ENCODE results near the gene MRPL21.

The MRPL21 gene

DNA sequence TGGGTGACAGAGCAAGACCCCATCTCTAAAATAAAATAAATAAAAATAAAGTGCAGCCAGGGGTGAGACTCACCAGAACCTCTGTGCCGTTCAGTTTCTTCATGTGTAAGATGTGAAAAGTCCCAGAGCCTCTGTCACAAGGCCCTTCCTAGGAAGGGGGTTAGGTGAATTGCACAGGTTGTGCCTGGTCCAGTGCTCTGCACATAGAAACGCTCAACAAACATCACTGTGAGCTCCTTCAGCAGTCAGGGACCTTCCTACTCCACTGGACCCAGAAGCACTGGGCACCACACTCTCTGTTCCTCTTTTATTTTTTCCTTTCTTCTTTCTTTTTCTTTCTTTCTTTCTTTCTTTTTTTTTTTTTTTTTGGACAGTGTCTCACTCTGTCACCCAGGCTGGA, 22.3 kb downstream of the MRPL21 start:
- no peaks in the 10 kb centered on the region for H3K79me2 ChIP-seq (ENCODE audit: low read length)
- H3K27me3 ChIP-seq (replicated peaks; ENCODE audit: insufficient read depth, low read length), result no peaks in the 10 kb centered on the region
- no peaks in the 10 kb centered on the region for H3F3A ChIP-seq (ENCODE audit: insufficient read depth, low read length)
- H3K4me3 ChIP-seq (ENCODE audit: low read length), result no peak overlapping the region
- no peak overlapping the region for H3K9ac ChIP-seq (ENCODE audit: low read length)
- TF ChIP-seq, protein P1, sequence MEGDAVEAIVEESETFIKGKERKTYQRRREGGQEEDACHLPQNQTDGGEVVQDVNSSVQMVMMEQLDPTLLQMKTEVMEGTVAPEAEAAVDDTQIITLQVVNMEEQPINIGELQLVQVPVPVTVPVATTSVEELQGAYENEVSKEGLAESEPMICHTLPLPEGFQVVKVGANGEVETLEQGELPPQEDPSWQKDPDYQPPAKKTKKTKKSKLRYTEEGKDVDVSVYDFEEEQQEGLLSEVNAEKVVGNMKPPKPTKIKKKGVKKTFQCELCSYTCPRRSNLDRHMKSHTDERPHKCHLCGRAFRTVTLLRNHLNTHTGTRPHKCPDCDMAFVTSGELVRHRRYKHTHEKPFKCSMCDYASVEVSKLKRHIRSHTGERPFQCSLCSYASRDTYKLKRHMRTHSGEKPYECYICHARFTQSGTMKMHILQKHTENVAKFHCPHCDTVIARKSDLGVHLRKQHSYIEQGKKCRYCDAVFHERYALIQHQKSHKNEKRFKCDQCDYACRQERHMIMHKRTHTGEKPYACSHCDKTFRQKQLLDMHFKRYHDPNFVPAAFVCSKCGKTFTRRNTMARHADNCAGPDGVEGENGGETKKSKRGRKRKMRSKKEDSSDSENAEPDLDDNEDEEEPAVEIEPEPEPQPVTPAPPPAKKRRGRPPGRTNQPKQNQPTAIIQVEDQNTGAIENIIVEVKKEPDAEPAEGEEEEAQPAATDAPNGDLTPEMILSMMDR (IDR thresholded peaks at IDR 0.05; ENCODE audit: low read length), result no peak
- TF ChIP-seq EZH2phosphoT487 (IDR thresholded peaks at IDR 0.05; ENCODE audit: low read length), result no peak
- no peak for TF ChIP-seq EZH2 (optimal IDR thresholded peaks at IDR 0.05; ENCODE audit: low read depth, low read length)
- no peak for DNase-seq
- no peaks in the 10 kb centered on the region for H3K4me1 ChIP-seq (ENCODE audit: low read length)
- H3K36me3 ChIP-seq (replicated peaks; ENCODE audit: insufficient read depth, low read length), result no peaks in the 10 kb centered on the region
- H3K27ac ChIP-seq (ENCODE audit: low read length), result no peak overlapping the region
- no peak overlapping the region for H3K4me2 ChIP-seq (ENCODE audit: low read depth, low read length)
- no peaks in the 10 kb centered on the region for H3K9me3 ChIP-seq (replicated peaks; ENCODE audit: insufficient read depth, low read length)
- no peak overlapping the region for H2AFZ ChIP-seq (ENCODE audit: low read length)
- no peaks in the 10 kb centered on the region for H3K9me2 ChIP-seq (replicated peaks; ENCODE audit: insufficient read depth, low read length)
- H4K20me1 ChIP-seq (ENCODE audit: insufficient read depth, low read length), result no peaks in the 10 kb centered on the region

DNA sequence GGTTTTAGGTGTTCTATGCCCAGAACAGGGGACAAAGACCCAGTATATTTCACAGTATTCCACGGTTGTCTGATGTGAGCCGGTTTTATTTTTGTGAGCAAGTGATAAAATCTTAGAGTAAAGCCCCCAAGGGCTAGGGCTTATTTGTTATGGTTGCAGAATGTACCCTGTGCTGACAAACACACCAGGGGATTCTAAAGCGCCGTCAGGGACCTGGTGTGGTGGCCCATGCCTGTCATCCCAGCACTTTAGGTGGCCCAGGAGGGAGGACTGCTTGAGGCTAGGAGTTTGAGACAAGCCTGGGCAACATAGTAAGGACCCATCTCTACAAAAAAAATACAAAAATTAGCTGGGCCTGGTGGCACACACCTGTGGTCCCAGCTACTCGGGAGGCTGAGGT, 22.8 kb downstream of the MRPL21 start:
- TF ChIP-seq EZH2 (optimal IDR thresholded peaks at IDR 0.05; ENCODE audit: low read depth, low read length) (no peak), EZH2phosphoT487 (IDR thresholded peaks at IDR 0.05; ENCODE audit: low read length) (no peak)
- H2AFZ ChIP-seq (ENCODE audit: low read length), result no peak overlapping the region
- no peak overlapping the region for H3K4me3 ChIP-seq (ENCODE audit: low read length)
- H3K9me2 ChIP-seq (replicated peaks; ENCODE audit: insufficient read depth, low read length), result no peaks in the 10 kb centered on the region
- H3F3A ChIP-seq (ENCODE audit: insufficient read depth, low read length), result no peaks in the 10 kb centered on the region
- H3K4me1 ChIP-seq (ENCODE audit: low read length), result no peaks in the 10 kb centered on the region
- no peaks in the 10 kb centered on the region for H4K20me1 ChIP-seq (ENCODE audit: insufficient read depth, low read length)
- H3K4me2 ChIP-seq (ENCODE audit: low read depth, low read length), result no peak overlapping the region
- no peaks in the 10 kb centered on the region for H3K27me3 ChIP-seq (replicated peaks; ENCODE audit: insufficient read depth, low read length)
- no peaks in the 10 kb centered on the region for H3K36me3 ChIP-seq (replicated peaks; ENCODE audit: insufficient read depth, low read length)
- no peaks in the 10 kb centered on the region for H3K79me2 ChIP-seq (ENCODE audit: low read length)
- no peaks in the 10 kb centered on the region for H3K9me3 ChIP-seq (replicated peaks; ENCODE audit: insufficient read depth, low read length)
- DNase-seq, result no peak
- H3K27ac ChIP-seq (ENCODE audit: low read length), result no peak overlapping the region
- H3K9ac ChIP-seq (ENCODE audit: low read length), result no peak overlapping the region

DNA sequence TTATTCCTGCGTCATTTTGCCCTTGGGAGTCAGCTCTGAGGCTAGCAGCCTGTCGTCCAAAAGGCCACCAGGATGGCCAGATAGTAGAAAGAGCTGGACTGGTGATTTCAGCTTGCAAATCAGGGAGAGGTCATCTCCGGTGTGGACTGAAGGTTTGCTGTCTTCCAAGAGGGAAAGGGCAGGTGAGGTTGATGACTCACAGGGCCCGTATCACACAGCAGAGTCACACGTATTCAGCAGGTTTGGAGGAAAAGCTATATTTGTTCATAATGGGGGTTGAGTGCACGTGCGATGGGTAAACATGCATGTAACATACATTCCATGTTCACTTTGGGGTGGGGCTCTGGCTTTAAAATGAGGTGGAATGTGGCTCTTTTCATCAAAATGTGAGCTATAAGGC, 25.6 kb downstream of the MRPL21 start:
- Histone ChIP-seq H3K9me2 (replicated peaks; ENCODE audit: insufficient read depth, low read length) (no peaks in the 10 kb centered on the region), H3F3A (ENCODE audit: insufficient read depth, low read length) (no peaks in the 10 kb centered on the region), H4K20me1 (ENCODE audit: insufficient read depth, low read length) (no peaks in the 10 kb centered on the region), H2AFZ (ENCODE audit: low read length) (no peak overlapping the region), H3K4me3 (ENCODE audit: low read length) (no peak overlapping the region), H3K79me2 (ENCODE audit: low read length) (no peaks in the 10 kb centered on the region), H3K27ac (ENCODE audit: low read length) (no peak overlapping the region), H3K36me3 (replicated peaks; ENCODE audit: insufficient read depth, low read length) (no peaks in the 10 kb centered on the region), H3K9me3 (replicated peaks; ENCODE audit: insufficient read depth, low read length) (no peaks in the 10 kb centered on the region), H3K4me1 (ENCODE audit: low read length) (no peaks in the 10 kb centered on the region), H3K27me3 (replicated peaks; ENCODE audit: insufficient read depth, low read length) (0 out of 2 replicates have a peak, but pooled peaks cover 2% of the 10 kb centered on the region), H3K9ac (ENCODE audit: low read length) (no peak overlapping the region), H3K4me2 (ENCODE audit: low read depth, low read length) (no peak overlapping the region)
- DNase-seq, result no peak
- TF ChIP-seq, protein P1 (IDR thresholded peaks at IDR 0.05; ENCODE audit: low read length), result no peak
- TF ChIP-seq EZH2 (optimal IDR thresholded peaks at IDR 0.05; ENCODE audit: low read depth, low read length) (no peak), EZH2phosphoT487 (IDR thresholded peaks at IDR 0.05; ENCODE audit: low read length) (no peak)

DNA sequence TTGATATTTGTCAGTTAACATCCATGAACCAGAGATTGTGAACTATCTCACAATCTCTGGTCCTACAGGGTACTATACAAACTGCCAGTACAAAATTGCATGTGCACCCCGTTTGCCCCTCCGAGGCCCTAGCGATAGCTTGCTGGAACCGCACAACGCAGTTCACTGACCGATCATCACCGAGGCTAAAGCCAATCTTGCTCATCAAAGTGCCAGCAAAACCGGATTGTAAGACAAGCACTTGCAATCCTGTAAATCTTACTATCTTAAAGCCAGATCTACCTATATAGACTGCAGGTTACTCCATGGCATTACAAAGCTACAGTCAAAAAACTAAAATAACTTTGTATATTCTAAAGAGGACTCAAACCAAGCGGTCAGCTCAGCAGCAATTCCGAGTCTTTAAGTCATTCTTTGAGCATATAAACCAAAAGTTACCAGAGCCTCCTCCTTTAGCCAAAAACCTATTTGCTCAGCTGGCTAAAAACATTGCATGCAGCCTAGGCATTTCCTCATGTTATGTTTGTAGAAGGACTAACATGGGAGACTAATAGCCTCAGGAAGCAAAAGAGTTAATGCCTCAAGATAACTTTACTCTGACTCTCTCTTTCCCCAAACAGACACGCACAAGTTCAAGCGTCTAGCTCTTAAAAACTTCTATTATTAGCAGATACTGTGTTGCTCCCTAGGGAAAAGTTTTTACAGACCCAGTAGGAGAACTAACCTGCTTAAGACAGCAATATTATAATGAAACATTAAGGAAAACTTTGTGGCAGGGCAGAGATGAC, 31.2 kb downstream of the MRPL21 start:
- no peak for DNase-seq
- H3K9me3 ChIP-seq (replicated peaks; ENCODE audit: insufficient read depth, low read length), result no peaks in the 10 kb centered on the region
- no peak overlapping the region for H3K9ac ChIP-seq (ENCODE audit: low read length)
- H3K27ac ChIP-seq (ENCODE audit: low read length), result no peak overlapping the region
- H3K27me3 ChIP-seq (replicated peaks; ENCODE audit: insufficient read depth, low read length), result peaks cover 46% of the 10 kb centered on the region
- no peaks in the 10 kb centered on the region for H4K20me1 ChIP-seq (ENCODE audit: insufficient read depth, low read length)
- no peak overlapping the region for H2AFZ ChIP-seq (ENCODE audit: low read length)
- TF ChIP-seq EZH2 (optimal IDR thresholded peaks at IDR 0.05; ENCODE audit: low read depth, low read length) (no peak), EZH2phosphoT487 (IDR thresholded peaks at IDR 0.05; ENCODE audit: low read length) (no peak)
- TF ChIP-seq, protein P1 (IDR thresholded peaks at IDR 0.05; ENCODE audit: low read length), result no peak
- no peak overlapping the region for H3K4me2 ChIP-seq (ENCODE audit: low read depth, low read length)
- no peaks in the 10 kb centered on the region for H3K4me1 ChIP-seq (ENCODE audit: low read length)
- H3K4me3 ChIP-seq (ENCODE audit: low read length), result no peak overlapping the region
- no peaks in the 10 kb centered on the region for H3K9me2 ChIP-seq (replicated peaks; ENCODE audit: insufficient read depth, low read length)
- no peaks in the 10 kb centered on the region for H3K36me3 ChIP-seq (replicated peaks; ENCODE audit: insufficient read depth, low read length)
- H3K79me2 ChIP-seq (ENCODE audit: low read length), result no peaks in the 10 kb centered on the region
- H3F3A ChIP-seq (ENCODE audit: insufficient read depth, low read length), result no peaks in the 10 kb centered on the region

Measured in MM.1S (cell line).